Glutamatergic neuron (in vitro differentiated cells): ENCODE results near the gene BCL2L11. TPM values are rescaled to one million over a fixed set of nuclear protein-coding genes. Genes with fewer than 3 reads are reported as not detected.

Experiments used
- DNase-seq: peaks from one replicate; pipeline ENCODE4 v3.0.0; 2022
- H3K27ac Mint-ChIP-seq: one replicate; pipeline ENCODE4 v1.8.0; 2020; ENCODE audit warnings: mild to moderate bottlenecking, mixed read lengths, inconsistent platforms; ENCODE audit not compliant: unreplicated experiment
- H3K27me3 Mint-ChIP-seq: one replicate; pipeline ENCODE4 v1.8.0; 2020; ENCODE audit warnings: mild to moderate bottlenecking, moderate library complexity, mixed read lengths, inconsistent platforms; ENCODE audit not compliant: unreplicated experiment
- H3K36me3 Mint-ChIP-seq: one replicate; pipeline ENCODE4 v1.8.0; 2020; ENCODE audit warnings: mild to moderate bottlenecking, mixed read lengths, inconsistent platforms; ENCODE audit not compliant: unreplicated experiment
- H3K4me1 Mint-ChIP-seq: one replicate; pipeline ENCODE4 v1.8.0; 2020; ENCODE audit warnings: mild to moderate bottlenecking, low read depth, mixed read lengths, inconsistent platforms; ENCODE audit not compliant: unreplicated experiment
- H3K4me3 Mint-ChIP-seq: one replicate; pipeline ENCODE4 v1.8.0; 2020; ENCODE audit warnings: mild to moderate bottlenecking, mixed read lengths, inconsistent platforms; ENCODE audit not compliant: unreplicated experiment
- H3K9me3 Mint-ChIP-seq: one replicate; pipeline ENCODE4 v1.8.0; 2020; ENCODE audit warnings: mild to moderate bottlenecking, moderate library complexity, mixed read lengths, inconsistent platforms; ENCODE audit not compliant: unreplicated experiment
- total RNA-seq: library from RNA; stranded (reverse); fragmentation: NEBNext Ultra II Directional; extraction: Animal tissue kit (Norgen Biotek cat#: 25700); gene quantifications from one replicate; pipeline ENCODE4 v1.2.1, GENCODE V29; 2021; ENCODE audit not compliant: unreplicated experiment
- TF ChIP-seq, protein P1 (sequence below): fragments of 200-600 bp; sonication (generic); IDR thresholded peaks from one replicate; pipeline ENCODE4 v1.5.0; 2021; ENCODE audit not compliant: partially characterized antibody, unreplicated experiment

Gene BCL2L11
- total RNA-seq, 1 donor from 2014 or later = 20.0 TPM

- Mint-ChIP-seq H3K27me3 (no peaks in the 10 kb centered on the region), H3K27ac (no peak overlapping the region), H3K9me3 (no peaks in the 10 kb centered on the region), H3K36me3 (no peaks in the 10 kb centered on the region), H3K4me1 (no peaks in the 10 kb centered on the region), H3K4me3 (no peak overlapping the region)
- DNase-seq = no peak
- TF ChIP-seq, protein P1, sequence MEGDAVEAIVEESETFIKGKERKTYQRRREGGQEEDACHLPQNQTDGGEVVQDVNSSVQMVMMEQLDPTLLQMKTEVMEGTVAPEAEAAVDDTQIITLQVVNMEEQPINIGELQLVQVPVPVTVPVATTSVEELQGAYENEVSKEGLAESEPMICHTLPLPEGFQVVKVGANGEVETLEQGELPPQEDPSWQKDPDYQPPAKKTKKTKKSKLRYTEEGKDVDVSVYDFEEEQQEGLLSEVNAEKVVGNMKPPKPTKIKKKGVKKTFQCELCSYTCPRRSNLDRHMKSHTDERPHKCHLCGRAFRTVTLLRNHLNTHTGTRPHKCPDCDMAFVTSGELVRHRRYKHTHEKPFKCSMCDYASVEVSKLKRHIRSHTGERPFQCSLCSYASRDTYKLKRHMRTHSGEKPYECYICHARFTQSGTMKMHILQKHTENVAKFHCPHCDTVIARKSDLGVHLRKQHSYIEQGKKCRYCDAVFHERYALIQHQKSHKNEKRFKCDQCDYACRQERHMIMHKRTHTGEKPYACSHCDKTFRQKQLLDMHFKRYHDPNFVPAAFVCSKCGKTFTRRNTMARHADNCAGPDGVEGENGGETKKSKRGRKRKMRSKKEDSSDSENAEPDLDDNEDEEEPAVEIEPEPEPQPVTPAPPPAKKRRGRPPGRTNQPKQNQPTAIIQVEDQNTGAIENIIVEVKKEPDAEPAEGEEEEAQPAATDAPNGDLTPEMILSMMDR = no peak
Observed at GRCh38 chr2:111101592-111101991, 19.1 kb upstream of the BCL2L11 start.

DNA sequence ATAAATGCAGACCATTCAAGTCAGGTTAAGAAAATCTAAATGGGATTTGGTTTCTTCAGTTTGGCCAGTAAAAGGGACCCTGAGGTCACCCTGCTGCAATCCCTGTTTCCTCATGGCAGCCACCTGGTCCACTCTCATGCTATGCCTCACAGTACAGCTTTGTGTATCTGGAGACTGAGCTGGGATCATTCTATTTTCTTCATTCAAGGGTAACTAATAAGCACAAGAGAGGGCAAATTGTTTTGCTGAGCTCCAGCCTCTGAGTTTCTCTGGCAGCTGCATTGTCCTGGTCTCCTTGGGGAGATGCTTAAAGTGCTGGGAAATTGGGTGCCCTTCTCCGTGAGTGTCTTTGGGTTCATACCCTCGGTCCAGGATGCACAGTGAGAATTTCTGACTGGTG lies 18.5 kb upstream of the BCL2L11 start:
- Mint-ChIP-seq H3K27me3 (no peaks in the 10 kb centered on the region), H3K4me3 (no peak overlapping the region), H3K36me3 (no peaks in the 10 kb centered on the region), H3K9me3 (no peaks in the 10 kb centered on the region), H3K27ac (no peak overlapping the region), H3K4me1 (no peaks in the 10 kb centered on the region)
- TF ChIP-seq, protein P1 = no peak
- DNase-seq = no peak

GRCh38 chr2:111105926-111106325 lies 14.8 kb upstream of the BCL2L11 start:
- no peak for DNase-seq
- Mint-ChIP-seq H3K27ac (no peak overlapping the region), H3K27me3 (no peaks in the 10 kb centered on the region), H3K9me3 (no peaks in the 10 kb centered on the region), H3K4me3 (no peak overlapping the region), H3K36me3 (no peaks in the 10 kb centered on the region), H3K4me1 (no peaks in the 10 kb centered on the region)
- TF ChIP-seq, protein P1 = no peak

DNA sequence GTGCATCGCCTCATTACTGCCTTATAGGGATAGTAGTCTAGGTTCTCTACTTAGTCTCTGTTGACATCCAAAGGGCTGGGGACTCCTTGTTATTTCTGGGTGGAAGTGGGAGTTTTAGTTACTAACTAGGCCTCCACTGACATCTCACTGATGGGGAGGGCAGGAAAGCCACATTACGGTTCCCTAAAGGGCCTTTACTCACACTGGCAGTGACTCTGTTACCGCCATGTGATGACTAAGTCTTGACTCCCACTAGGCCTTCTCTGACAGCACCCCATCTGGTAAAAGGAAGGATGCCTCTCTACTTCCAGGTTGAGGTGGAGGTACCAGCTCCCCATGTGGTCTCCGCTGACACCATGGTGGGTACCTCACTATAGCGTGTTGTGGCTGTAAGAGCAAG lies 14.0 kb upstream of the BCL2L11 start:
- no peak for DNase-seq
- TF ChIP-seq, protein P1 = no peak
- H3K27ac Mint-ChIP-seq = no peak overlapping the region

DNA sequence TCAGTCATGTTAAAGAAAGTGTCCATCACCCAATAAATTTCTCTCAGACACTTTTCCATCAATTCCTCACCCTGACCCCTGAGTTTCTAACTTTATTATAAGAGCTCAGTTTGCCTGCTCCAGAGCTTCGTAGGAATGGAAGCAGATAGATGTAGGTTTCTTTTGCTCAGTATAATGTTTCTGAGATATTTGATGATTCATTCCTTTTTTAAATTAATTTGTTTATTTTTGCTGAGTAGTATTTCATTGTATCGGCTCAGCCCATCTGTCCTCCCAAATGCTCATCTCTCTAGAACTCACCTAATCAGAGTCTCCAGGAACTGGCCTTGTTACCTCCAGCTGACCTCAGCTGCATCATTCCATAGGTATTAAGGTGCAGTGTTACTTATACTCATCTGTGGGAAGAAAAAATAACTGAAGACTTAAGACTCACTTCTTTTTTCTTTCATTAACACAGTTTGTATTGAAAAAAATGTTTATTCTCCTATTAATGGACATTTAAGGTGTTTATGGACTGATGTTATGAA lies 11.9 kb upstream of the BCL2L11 start:
- H3K27me3 Mint-ChIP-seq = no peaks in the 10 kb centered on the region
- TF ChIP-seq, protein P1 = no peak
- H3K27ac Mint-ChIP-seq = no peak overlapping the region
- no peaks in the 10 kb centered on the region for H3K9me3 Mint-ChIP-seq
- no peak overlapping the region for H3K4me3 Mint-ChIP-seq
- DNase-seq = no peak
- no peaks in the 10 kb centered on the region for H3K4me1 Mint-ChIP-seq
- no peaks in the 10 kb centered on the region for H3K36me3 Mint-ChIP-seq

More for the DNA sequence above, 14.0 kb upstream of the BCL2L11 start:
- H3K4me1 Mint-ChIP-seq = no peaks in the 10 kb centered on the region
- no peaks in the 10 kb centered on the region for H3K27me3 Mint-ChIP-seq
- H3K9me3 Mint-ChIP-seq = no peaks in the 10 kb centered on the region
- no peak overlapping the region for H3K4me3 Mint-ChIP-seq
- no peaks in the 10 kb centered on the region for H3K36me3 Mint-ChIP-seq
